Measurements from ENCODE around the gene RABEP2. TPM values are rescaled to one million over a fixed set of nuclear protein-coding genes. Genes with fewer than 3 reads are reported as not detected.
A peak's percentile ranks its signal among the peaks of the same experiment; 100 is the strongest.

The RABEP2 gene
- total and polyA plus RNA-seq, 12 donors = 11.8 to 47.6 (median 15.9) TPM

GRCh38 chr16:28923652-28924398 lies 1.2 kb downstream of the RABEP2 start:
- peak overlapping the region in 8 of 10 donors; percentile 97 to 100 (median 99) for H3K27ac ChIP-seq

GRCh38 chr16:28923231-28923587 lies 1.8 kb downstream of the RABEP2 start:
- no peak overlapping the region for H3K27ac ChIP-seq
- no peaks in the 10 kb centered on the region for H3K9me3 ChIP-seq
- no peak overlapping the region for H3K4me3 ChIP-seq
- TF ChIP-seq CTCF (IDR thresholded peaks at IDR 0.05) = no peak
- intact Hi-C loops (cut with DNase I) = loop anchor here in 6 of 10 donors (5.0 to 10.0 kb wide), 4 partner anchors 48 to 438 kb away; partner anchors contain the start of genes ATP2A1 (in 2 of the 6) and SH2B1 (in 2 of the 6)
- H3K27me3 ChIP-seq = no peaks in the 10 kb centered on the region
- peaks cover 0 to 47% (median 13%) of the 10 kb centered on the region in 9 donors for H3K36me3 ChIP-seq
- no peak for DNase-seq
- H3K4me1 ChIP-seq = peaks cover 2 to 20% (median 11%) of the 10 kb centered on the region in 9 donors
- ATAC-seq = no peak
- WGBS, 2 donors = 94 to 98% methylated on average over 3 of the region's 3 CpGs

More at GRCh38 chr16:28923652-28924398, 1.2 kb downstream of the RABEP2 start:
- H3K4me1 ChIP-seq = peaks cover 2 to 20% (median 11%) of the 10 kb centered on the region in 9 donors
- H3K4me3 ChIP-seq = peak overlapping the region in 6 of 10 donors; percentile 78 to 92 (median 86)
- no peak for ATAC-seq
- intact Hi-C loops (cut with DNase I) = loop anchor here in 7 of 10 donors (2.0 to 10.0 kb wide), 6 partner anchors 27 to 439 kb away; partner anchors contain the start of genes SH2B1 (in 3 of the 7), ATP2A1 (in 2 of the 7) and NFATC2IP (in 1 of the 7)
- H3K36me3 ChIP-seq = peaks cover 0 to 40% (median 8%) of the 10 kb centered on the region in 9 donors
- 67 to 71% methylated on average over 13 of the region's 13 CpGs for WGBS, 2 donors
- TF ChIP-seq CTCF (IDR thresholded peaks at IDR 0.05) = no peak
- no peaks in the 10 kb centered on the region for H3K27me3 ChIP-seq
- H3K9me3 ChIP-seq = no peaks in the 10 kb centered on the region
- no peak for DNase-seq

GRCh38 chr16:28918698-28919097 lies 6.3 kb downstream of the RABEP2 start:
- no peak overlapping the region for H3K4me3 ChIP-seq
- ATAC-seq = no peak
- TF ChIP-seq CTCF (IDR thresholded peaks at IDR 0.05) = no peak
- H3K27me3 ChIP-seq = no peaks in the 10 kb centered on the region
- peaks cover 0 to 3% (median 0%) of the 10 kb centered on the region in 9 donors for H3K4me1 ChIP-seq
- no peak for DNase-seq
- intact Hi-C loops (cut with DNase I) = no loop called here
- H3K9me3 ChIP-seq = no peaks in the 10 kb centered on the region
- peaks cover 0 to 92% (median 30%) of the 10 kb centered on the region in 9 donors for H3K36me3 ChIP-seq
- 96 to 98% methylated on average over 3 of the region's 3 CpGs for WGBS, 2 donors
- H3K27ac ChIP-seq = no peak overlapping the region

- no peak overlapping the region for H3K4me3 ChIP-seq
- H3K9me3 ChIP-seq = no peaks in the 10 kb centered on the region
- H3K27me3 ChIP-seq = no peaks in the 10 kb centered on the region
- H3K27ac ChIP-seq = no peak overlapping the region
- ATAC-seq = no peak
- no peak for DNase-seq
- intact Hi-C loops (cut with DNase I) = loop anchor here in 1 of 10 donors (2.0 kb wide), 1 partner anchor 24 kb away; no protein-coding TSS in a partner anchor
- 92 to 93% methylated on average over 7 of the region's 7 CpGs for WGBS, 2 donors
- no peaks in the 10 kb centered on the region for H3K4me1 ChIP-seq
- peaks cover 0 to 99% (median 35%) of the 10 kb centered on the region in 9 donors for H3K36me3 ChIP-seq
- no peak for TF ChIP-seq CTCF (IDR thresholded peaks at IDR 0.05)
Observed at GRCh38 chr16:28917095-28917494, 7.9 kb downstream of the RABEP2 start.

All from heart right ventricle (tissue), 16 donors.